H9 (cell line): ENCODE measurements around the gene HPCAL4. TPM values are rescaled to one million over a fixed set of nuclear protein-coding genes. Genes with fewer than 3 reads are reported as not detected.
A peak's percentile ranks its signal among the peaks of the same experiment; 100 is the strongest.

ENCODE experiments used
- DNase-seq: peaks from one replicate; pipeline ENCODE4 v3.0.0-alpha.2; 2017
- H2AFZ ChIP-seq: one replicate; pipeline ENCODE4 v1.6.1; 2013; ENCODE audit warnings: mild to moderate bottlenecking, low read length, control low read depth, moderate library complexity
- H2AK5ac ChIP-seq: 2 replicates; pipeline ENCODE4 v1.6.1; 2013; ENCODE audit warnings: low read length, control low read depth, mixed read lengths; ENCODE audit not compliant: insufficient read length
- H2BK120ac ChIP-seq: one replicate; pipeline ENCODE4 v1.6.1; 2013; ENCODE audit warnings: low read depth, mild to moderate bottlenecking, low read length, control low read depth, inconsistent platforms; ENCODE audit not compliant: poor library complexity, severe bottlenecking
- H2BK12ac ChIP-seq: 2 replicates; pipeline ENCODE4 v1.6.1; 2013; ENCODE audit warnings: low read length, control low read depth, mixed read lengths, low read depth; ENCODE audit not compliant: insufficient read length
- H2BK15ac ChIP-seq: 2 replicates; pipeline ENCODE4 v1.6.1; 2013; ENCODE audit warnings: low read depth, low read length, control low read depth
- H2BK20ac ChIP-seq: one replicate; pipeline ENCODE4 v1.6.1; 2013; ENCODE audit warnings: low read depth, mild to moderate bottlenecking, low read length, control low read depth, inconsistent platforms; ENCODE audit not compliant: poor library complexity, severe bottlenecking
- H2BK5ac ChIP-seq: 2 replicates; pipeline ENCODE4 v1.6.1; 2013; ENCODE audit warnings: low read length, control low read depth, mixed read lengths; ENCODE audit not compliant: insufficient read length
- H3K14ac ChIP-seq: 2 replicates; pipeline ENCODE4 v1.6.1; 2013; ENCODE audit warnings: low read length, control low read depth; ENCODE audit not compliant: insufficient read depth
- H3K18ac ChIP-seq: 2 replicates; pipeline ENCODE4 v1.6.1; 2013; ENCODE audit warnings: low read depth, mild to moderate bottlenecking, mixed read lengths, low read length, control low read depth; ENCODE audit not compliant: insufficient read length
- H3K23ac ChIP-seq: 2 replicates; pipeline ENCODE4 v1.6.1; 2013; ENCODE audit warnings: low read length, control low read depth, mixed read lengths, low read depth; ENCODE audit not compliant: insufficient read length
- H3K23me2 ChIP-seq: 2 replicates; pipeline ENCODE4 v1.6.1; 2013; ENCODE audit warnings: low read depth, mild to moderate bottlenecking, mixed read lengths, low read length, control low read depth; ENCODE audit not compliant: insufficient read length, poor library complexity, severe bottlenecking
- H3K27ac ChIP-seq: 2 replicates; pipeline ENCODE4 v1.5.1; 2013; ENCODE audit warnings: low read length, control low read depth, mixed read lengths, low read depth; ENCODE audit not compliant: insufficient read length
- H3K27me3 ChIP-seq: 2 replicates; pipeline ENCODE4 v1.6.1; 2013; ENCODE audit warnings: low read length, control low read depth, inconsistent platforms; ENCODE audit not compliant: insufficient read depth
- H3K4ac ChIP-seq: 2 replicates; pipeline ENCODE4 v1.6.1; 2013; ENCODE audit warnings: low read depth, mild to moderate bottlenecking, control low read depth, inconsistent platforms, low read length, moderate library complexity
- H3K4me1 ChIP-seq: 2 replicates; pipeline ENCODE4 v1.6.1; 2013; ENCODE audit warnings: low read length, control low read depth, inconsistent platforms; ENCODE audit not compliant: insufficient read depth
- H3K4me2 ChIP-seq: 2 replicates; pipeline ENCODE4 v1.6.1; 2013; ENCODE audit warnings: low read length, control low read depth, mixed read lengths; ENCODE audit not compliant: insufficient read length, insufficient read depth
- H3K56ac ChIP-seq: 2 replicates; pipeline ENCODE4 v1.6.1; 2013; ENCODE audit warnings: low read depth, mild to moderate bottlenecking, mixed read lengths, low read length, control low read depth; ENCODE audit not compliant: insufficient read length
- H3K79me1 ChIP-seq: 2 replicates; pipeline ENCODE4 v1.6.1; 2013; ENCODE audit warnings: low read depth, mild to moderate bottlenecking, moderate library complexity, low read length, control low read depth, inconsistent platforms; ENCODE audit not compliant: insufficient read depth, poor library complexity, severe bottlenecking
- H3K79me2 ChIP-seq: 2 replicates; pipeline ENCODE4 v1.6.1; 2013; ENCODE audit warnings: low read length, control low read depth, inconsistent platforms; ENCODE audit not compliant: insufficient read depth
- H3K9ac ChIP-seq: 2 replicates; pipeline ENCODE4 v1.6.1; 2013; ENCODE audit warnings: low read length, control low read depth, mixed read lengths; ENCODE audit not compliant: insufficient read length; ENCODE audit errors: extremely low read depth
- H3K9me3 ChIP-seq: one replicate; pipeline ENCODE4 v1.6.1; 2013; ENCODE audit warnings: low read depth, low read length, inconsistent platforms; ENCODE audit not compliant: control insufficient read depth
- H3T11ph ChIP-seq: one replicate; pipeline ENCODE4 v1.6.1; 2013; ENCODE audit warnings: mild to moderate bottlenecking, low read length, control low read depth, inconsistent platforms
- H4K20me1 ChIP-seq: one replicate; pipeline ENCODE4 v1.6.1; 2013; ENCODE audit not compliant: control insufficient read depth, insufficient read length, insufficient read depth
- H4K5ac ChIP-seq: 2 replicates; pipeline ENCODE4 v1.6.1; 2013; ENCODE audit warnings: low read depth, mild to moderate bottlenecking, mixed read lengths, low read length, control low read depth; ENCODE audit not compliant: insufficient read length
- H4K8ac ChIP-seq: replicated peaks from 2 replicates; pipeline ENCODE4 v1.6.1; 2013; ENCODE audit warnings: low read length, control low read depth, mixed read lengths, low read depth; ENCODE audit not compliant: insufficient read length
- H4K91ac ChIP-seq: 2 replicates; pipeline ENCODE4 v1.6.1; 2013; ENCODE audit warnings: low read depth, mild to moderate bottlenecking, moderate library complexity, mixed read lengths, low read length, control low read depth; ENCODE audit not compliant: insufficient read length
- H3K27ac Mint-ChIP-seq, 3 experiments: 2 replicates in 2 of 3; 3 replicates in 1 of 3; pipeline ENCODE4 v1.8.0; 2020 to 2021; ENCODE audit warnings: mixed read lengths in 3 of 3, mild to moderate bottlenecking in 1 of 3, moderate library complexity in 1 of 3
- H3K27me3 Mint-ChIP-seq: 2 replicates; pipeline ENCODE4 v1.8.0; 2021; ENCODE audit warnings: low read depth, mild to moderate bottlenecking, moderate library complexity, mixed read lengths
- H3K36me3 Mint-ChIP-seq, 3 experiments: 2 replicates in 2 of 3; 3 replicates in 1 of 3; pipeline ENCODE4 v1.8.0; 2020 to 2021; ENCODE audit warnings: low read depth in 3 of 3, mixed read lengths in 3 of 3; ENCODE audit not compliant: insufficient read depth in 1 of 3
- H3K4me1 Mint-ChIP-seq, 2 experiments: 2 replicates each; pipeline ENCODE4 v1.8.0; 2020; ENCODE audit warnings: mixed read lengths in 2 of 2
- H3K4me3 Mint-ChIP-seq, 2 experiments: 2 replicates in 1 of 2; 3 replicates in 1 of 2; pipeline ENCODE4 v1.8.0; 2020 to 2021; ENCODE audit warnings: mild to moderate bottlenecking in 2 of 2, mixed read lengths in 2 of 2, moderate library complexity in 1 of 2
- H3K9me3 Mint-ChIP-seq, 2 experiments: 2 replicates in 1 of 2; 3 replicates in 1 of 2; pipeline ENCODE4 v1.8.0; 2020; ENCODE audit warnings: mild to moderate bottlenecking in 2 of 2, mixed read lengths in 2 of 2, moderate library complexity in 1 of 2
- WGBS: extraction: QIAGEN DNeasy Blood & Tissue Kit; methylation state at CpG from one replicate; pipeline ENCODE4 v1.1.7; 2013; ENCODE audit warnings: missing lambda C conversion rate, low lambda C conversion rate, mixed read lengths; ENCODE audit not compliant: insufficient read length; ENCODE audit errors: extremely low coverage; 5-methylcytosine and 5-hydroxymethylcytosine counted together
- total RNA-seq: library from RNA; stranded (reverse); gene quantifications from 2 replicates; pipeline ENCODE4 v1.2.1, GENCODE V29; 2021
- TF ChIP-seq, protein P1 (sequence below): fragments of 200-600 bp; sonication (generic); conservative IDR thresholded peaks from 3 replicates; pipeline ENCODE4 v1.8.0; 2021; ENCODE audit warnings: antibody characterized with exemption, mild to moderate bottlenecking

Gene HPCAL4
- total RNA-seq, 1 experiment from 2014 or later, result 0.15 TPM

DNA sequence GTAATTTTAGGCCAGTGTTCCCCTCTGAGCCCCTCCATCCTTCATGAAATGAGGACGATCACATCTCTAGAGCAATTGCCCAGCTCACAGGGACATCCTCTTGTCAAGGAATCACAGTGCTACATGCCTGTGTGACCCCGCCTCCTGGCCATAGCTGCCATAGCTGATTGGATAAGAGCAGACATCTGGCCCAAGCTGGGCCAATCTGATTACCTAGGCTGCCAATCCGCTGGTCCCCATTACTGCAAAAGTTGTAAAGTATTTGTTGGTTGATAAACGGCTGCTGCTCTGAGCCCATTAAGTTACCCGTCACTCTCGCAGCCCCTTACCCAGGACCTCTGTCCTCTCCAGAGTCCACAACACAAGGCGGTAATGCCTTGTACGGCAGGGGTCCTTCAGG lies 27.7 kb downstream of the HPCAL4 start:
- no peak overlapping the region for H3K56ac ChIP-seq
- H3K27me3 ChIP-seq, result peaks cover 18% of the 10 kb centered on the region; the same call in 1 of the 2 replicates
- no peak overlapping the region for H2BK120ac ChIP-seq
- no peak overlapping the region for H3K23ac ChIP-seq
- no peaks in the 10 kb centered on the region for H3K4me1 ChIP-seq
- no peaks in the 10 kb centered on the region for H3K79me2 ChIP-seq
- no peak overlapping the region for H3K4me2 ChIP-seq
- no peak overlapping the region for H2BK20ac ChIP-seq
- Mint-ChIP-seq H3K27me3 (peaks cover 99% of the 10 kb centered on the region), H3K27ac (no peak overlapping the region), H3K4me1 (no peaks in the 10 kb centered on the region), H3K4me3 (no peak overlapping the region), H3K9me3 (no peaks in the 10 kb centered on the region), H3K36me3 (no peaks in the 10 kb centered on the region; a peak in 1 of 7 replicates)
- no peak overlapping the region for H2BK15ac ChIP-seq
- H3K14ac ChIP-seq, result no peak overlapping the region; the same call in 1 of the 2 replicates
- no peak overlapping the region for H3K4ac ChIP-seq
- H2BK5ac ChIP-seq, result no peak overlapping the region
- no peak overlapping the region for H3K9ac ChIP-seq
- H3T11ph ChIP-seq, result no peak overlapping the region
- no peak overlapping the region for H4K5ac ChIP-seq
- H3K18ac ChIP-seq, result no peak overlapping the region
- H3K9me3 ChIP-seq, result no peaks in the 10 kb centered on the region
- H2AFZ ChIP-seq, result no peak overlapping the region
- TF ChIP-seq, protein P1, sequence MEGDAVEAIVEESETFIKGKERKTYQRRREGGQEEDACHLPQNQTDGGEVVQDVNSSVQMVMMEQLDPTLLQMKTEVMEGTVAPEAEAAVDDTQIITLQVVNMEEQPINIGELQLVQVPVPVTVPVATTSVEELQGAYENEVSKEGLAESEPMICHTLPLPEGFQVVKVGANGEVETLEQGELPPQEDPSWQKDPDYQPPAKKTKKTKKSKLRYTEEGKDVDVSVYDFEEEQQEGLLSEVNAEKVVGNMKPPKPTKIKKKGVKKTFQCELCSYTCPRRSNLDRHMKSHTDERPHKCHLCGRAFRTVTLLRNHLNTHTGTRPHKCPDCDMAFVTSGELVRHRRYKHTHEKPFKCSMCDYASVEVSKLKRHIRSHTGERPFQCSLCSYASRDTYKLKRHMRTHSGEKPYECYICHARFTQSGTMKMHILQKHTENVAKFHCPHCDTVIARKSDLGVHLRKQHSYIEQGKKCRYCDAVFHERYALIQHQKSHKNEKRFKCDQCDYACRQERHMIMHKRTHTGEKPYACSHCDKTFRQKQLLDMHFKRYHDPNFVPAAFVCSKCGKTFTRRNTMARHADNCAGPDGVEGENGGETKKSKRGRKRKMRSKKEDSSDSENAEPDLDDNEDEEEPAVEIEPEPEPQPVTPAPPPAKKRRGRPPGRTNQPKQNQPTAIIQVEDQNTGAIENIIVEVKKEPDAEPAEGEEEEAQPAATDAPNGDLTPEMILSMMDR, result no peak
- no peak overlapping the region for H4K8ac ChIP-seq
- no peaks in the 10 kb centered on the region for H4K20me1 ChIP-seq
- no peak overlapping the region for H3K27ac ChIP-seq
- no peaks in the 10 kb centered on the region for H3K79me1 ChIP-seq
- H2AK5ac ChIP-seq, result no peak overlapping the region
- no peaks in the 10 kb centered on the region for H3K23me2 ChIP-seq
- H4K91ac ChIP-seq, result no peak overlapping the region
- DNase-seq, result peak; percentile 54
- H2BK12ac ChIP-seq, result no peak overlapping the region
- whole genome bisulfite sequencing, result no CpG with 5 or more reads among the region's 8 CpGs
